IPS-18a (cell line): ENCODE measurements around the gene TNPO1.

Experiments used
- H3K27ac ChIP-seq: one replicate; pipeline ENCODE4 v1.5.1; 2013; ENCODE audit warnings: low read length
- H3K27me3 ChIP-seq: one replicate; pipeline ENCODE4 v1.6.1; 2013; ENCODE audit warnings: mild to moderate bottlenecking, low read length; ENCODE audit not compliant: control insufficient read depth, insufficient read depth
- H3K36me3 ChIP-seq: one replicate; pipeline ENCODE4 v1.6.1; 2013; ENCODE audit warnings: low read depth, low read length; ENCODE audit not compliant: control insufficient read depth
- H3K4me1 ChIP-seq: one replicate; pipeline ENCODE4 v1.6.1; 2013; ENCODE audit warnings: low read depth, low read length; ENCODE audit not compliant: control insufficient read depth
- H3K4me3 ChIP-seq: one replicate; pipeline ENCODE4 v1.5.1; 2013; ENCODE audit warnings: low read length
- H3K9ac ChIP-seq: one replicate; pipeline ENCODE4 v1.6.1; 2013; ENCODE audit warnings: mild to moderate bottlenecking, low read length, moderate library complexity
- H3K9me3 ChIP-seq: one replicate; pipeline ENCODE4 v1.6.1; 2013; ENCODE audit warnings: low read depth, low read length; ENCODE audit not compliant: control insufficient read depth

The TNPO1 gene

GRCh38 chr5:72818866-72819534 is 2.5 kb downstream of the TNPO1 start:
- H3K4me3 ChIP-seq: peak overlapping the region; percentile 89
- no peaks in the 10 kb centered on the region for H3K36me3 ChIP-seq
- no peaks in the 10 kb centered on the region for H3K9me3 ChIP-seq
- H3K27me3 ChIP-seq: no peaks in the 10 kb centered on the region
- H3K27ac ChIP-seq: peak overlapping the region; percentile 34
- peaks cover 35% of the 10 kb centered on the region for H3K4me1 ChIP-seq
- peak overlapping the region; percentile 14 for H3K9ac ChIP-seq

- Histone ChIP-seq H3K27me3 (no peaks in the 10 kb centered on the region), H3K36me3 (no peaks in the 10 kb centered on the region), H3K9me3 (no peaks in the 10 kb centered on the region), H3K4me3 (no peak overlapping the region), H3K4me1 (peaks cover 28% of the 10 kb centered on the region), H3K27ac (no peak overlapping the region), H3K9ac (no peak overlapping the region)
These were observed 5.3 kb downstream of the TNPO1 start for GRCh38 chr5:72821776-72822175.

- H3K9ac ChIP-seq: no peak overlapping the region
- H3K36me3 ChIP-seq: no peaks in the 10 kb centered on the region
- H3K4me1 ChIP-seq: peaks cover 23% of the 10 kb centered on the region
- H3K4me3 ChIP-seq: no peak overlapping the region
- no peaks in the 10 kb centered on the region for H3K27me3 ChIP-seq
- no peaks in the 10 kb centered on the region for H3K9me3 ChIP-seq
- no peak overlapping the region for H3K27ac ChIP-seq
These were observed 6.5 kb downstream of the TNPO1 start for GRCh38 chr5:72822944-72823343.

GRCh38 chr5:72829707-72830106 is 13.2 kb downstream of the TNPO1 start:
- Histone ChIP-seq H3K27me3 (no peaks in the 10 kb centered on the region), H3K27ac (no peak overlapping the region), H3K4me3 (no peak overlapping the region), H3K9ac (no peak overlapping the region), H3K9me3 (no peaks in the 10 kb centered on the region), H3K4me1 (peaks cover 8% of the 10 kb centered on the region), H3K36me3 (no peaks in the 10 kb centered on the region)

GRCh38 chr5:72830362-72830761 is 13.9 kb downstream of the TNPO1 start:
- Histone ChIP-seq H3K36me3 (no peaks in the 10 kb centered on the region), H3K27me3 (no peaks in the 10 kb centered on the region), H3K9me3 (no peaks in the 10 kb centered on the region), H3K27ac (no peak overlapping the region), H3K4me1 (peaks cover 8% of the 10 kb centered on the region), H3K4me3 (no peak overlapping the region), H3K9ac (no peak overlapping the region)

GRCh38 chr5:72831685-72832084 is 15.2 kb downstream of the TNPO1 start:
- Histone ChIP-seq H3K4me1 (peaks cover 8% of the 10 kb centered on the region), H3K36me3 (no peaks in the 10 kb centered on the region), H3K9ac (no peak overlapping the region), H3K27me3 (no peaks in the 10 kb centered on the region), H3K27ac (no peak overlapping the region), H3K4me3 (no peak overlapping the region), H3K9me3 (no peaks in the 10 kb centered on the region)

GRCh38 chr5:72834924-72835323 is 18.5 kb downstream of the TNPO1 start:
- Histone ChIP-seq H3K9ac (no peak overlapping the region), H3K27ac (no peak overlapping the region), H3K4me1 (no peaks in the 10 kb centered on the region), H3K36me3 (no peaks in the 10 kb centered on the region), H3K9me3 (no peaks in the 10 kb centered on the region), H3K27me3 (no peaks in the 10 kb centered on the region), H3K4me3 (no peak overlapping the region)

GRCh38 chr5:72835633-72836032 is 19.2 kb downstream of the TNPO1 start:
- no peaks in the 10 kb centered on the region for H3K9me3 ChIP-seq
- H3K9ac ChIP-seq: no peak overlapping the region
- H3K4me1 ChIP-seq: no peaks in the 10 kb centered on the region
- no peaks in the 10 kb centered on the region for H3K36me3 ChIP-seq
- no peaks in the 10 kb centered on the region for H3K27me3 ChIP-seq
- H3K27ac ChIP-seq: no peak overlapping the region
- no peak overlapping the region for H3K4me3 ChIP-seq

- H3K36me3 ChIP-seq: no peaks in the 10 kb centered on the region
- H3K4me3 ChIP-seq: no peak overlapping the region
- H3K4me1 ChIP-seq: no peaks in the 10 kb centered on the region
- no peak overlapping the region for H3K9ac ChIP-seq
- H3K9me3 ChIP-seq: no peaks in the 10 kb centered on the region
- H3K27ac ChIP-seq: no peak overlapping the region
- no peaks in the 10 kb centered on the region for H3K27me3 ChIP-seq
These were observed 20.3 kb downstream of the TNPO1 start for GRCh38 chr5:72836810-72837209.

GRCh38 chr5:72837524-72838096 is 21.1 kb downstream of the TNPO1 start:
- Histone ChIP-seq H3K27me3 (no peaks in the 10 kb centered on the region), H3K36me3 (no peaks in the 10 kb centered on the region), H3K9me3 (no peaks in the 10 kb centered on the region), H3K4me3 (no peak overlapping the region), H3K4me1 (peaks cover 3% of the 10 kb centered on the region), H3K9ac (no peak overlapping the region), H3K27ac (no peak overlapping the region)

GRCh38 chr5:72840041-72840440 is 23.6 kb downstream of the TNPO1 start:
- Histone ChIP-seq H3K4me1 (peaks cover 8% of the 10 kb centered on the region), H3K4me3 (no peak overlapping the region), H3K9ac (no peak overlapping the region), H3K9me3 (no peaks in the 10 kb centered on the region), H3K36me3 (no peaks in the 10 kb centered on the region), H3K27me3 (no peaks in the 10 kb centered on the region), H3K27ac (no peak overlapping the region)
